Left colon (tissue), 2 donors: ENCODE results near the gene ATP5PD. TPM values are rescaled to one million over a fixed set of nuclear protein-coding genes. Genes with fewer than 3 reads are reported as not detected.
"Not testable (repeated sequence)": the region's sequence is repeated elsewhere in the genome, so short reads cannot be mapped to it uniquely, and the experiment has no call there.

Source experiments
- ATAC-seq: fragments of 200-7000 bp; cut with Tn5 transposase; one replicate; pipeline ENCODE4 v1.9.1; 2020; ENCODE audit warnings: mild to moderate bottlenecking, moderate library complexity
- DNase-seq, 2 donors: peaks; one replicate each; pipeline ENCODE4 v3.0.0-alpha.2; 2020
- intact Hi-C, 2 donors: fragments of 100-400 bp; cut with DNase I in 1 of 2; cut with micrococcal nuclease in 1 of 2; formaldehyde crosslinking; loops; one replicate each; pipeline versions ENCODE4 v1.11.2 to v1.14.0; 2022; cut with DNase I, micrococcal nuclease
- total RNA-seq, 2 donors: library from RNA; stranded (reverse); fragmentation: NEBNext Ultra II Directional; extraction: Animal tissue kit (Norgen Biotek cat#: 25700); gene quantifications; one replicate each; pipeline ENCODE4 v1.2.1, GENCODE V29; 2021
- donor health status: DM: no; HTN: no; CAD: no.
- donor health status: DM: yes; HTN: yes; CAD: no.

Gene ATP5PD
- total RNA-seq, 2 donors from 2014 or later = 310 to 381 TPM

- DNase-seq, ATAC-seq, intact Hi-C loops: not testable (repeated sequence)
Measured at GRCh38 chr17:75006084-75006483, 40.7 kb downstream of the ATP5PD start.

- intact Hi-C loops = no loop called here
- ATAC-seq (no peak), DNase-seq (no peak)
Measured at GRCh38 chr17:75005291-75005690, 41.5 kb downstream of the ATP5PD start.

GRCh38 chr17:75004371-75004770 is 42.4 kb downstream of the ATP5PD start:
- intact Hi-C loops = no loop called here
- DNase-seq = no peak
- ATAC-seq = no peak

- intact Hi-C loops = no loop called here
- no peak for DNase-seq
- ATAC-seq = no peak
Measured at GRCh38 chr17:75003957-75004355, 42.8 kb downstream of the ATP5PD start.

- no peak for ATAC-seq
- no peak for DNase-seq
- intact Hi-C loops = no loop called here
Measured at GRCh38 chr17:75003070-75003956, 43.5 kb downstream of the ATP5PD start.

GRCh38 chr17:75001915-75002843 is 44.6 kb downstream of the ATP5PD start:
- ATAC-seq (no peak), DNase-seq (no peak)
- intact Hi-C loops = no loop called here

GRCh38 chr17:74999523-74999922 is 47.2 kb downstream of the ATP5PD start:
- DNase-seq = no peak
- intact Hi-C loops = no loop called here
- ATAC-seq = no peak

- ATAC-seq (no peak), DNase-seq (no peak)
- intact Hi-C loops = no loop called here
Measured at GRCh38 chr17:74998783-74999182, 48.0 kb downstream of the ATP5PD start.

- intact Hi-C loops = no loop called here
- DNase-seq = no peak
- ATAC-seq = no peak
Measured at GRCh38 chr17:74995847-74996246, 50.9 kb downstream of the ATP5PD start.

- intact Hi-C loops = no loop called here
- no peak for DNase-seq
- ATAC-seq = no peak
Measured at GRCh38 chr17:74994440-74994839, 52.3 kb downstream of the ATP5PD start.

- intact Hi-C loops = no loop called here
- no peak for ATAC-seq
- DNase-seq = no peak
Measured at GRCh38 chr17:74992223-74992622, 54.5 kb downstream of the ATP5PD start.

- ATAC-seq (no peak), DNase-seq (no peak)
- intact Hi-C loops = no loop called here
Measured at GRCh38 chr17:74990581-74991105, 56.1 kb downstream of the ATP5PD start.

Other genes with a start within 250 kb of the ATP5PD start
- gene GRIN2C, start 187.1 kb downstream of the ATP5PD start, total RNA-seq = under 1 TPM; 0.09 to 0.45 TPM
- gene FDXR, start 174.0 kb downstream of the ATP5PD start, total RNA-seq = 10 to 100 TPM; 13.0 to 17.0 TPM
- 1 to 10 TPM; 1.1 to 6.4 TPM for gene FADS6, start 153.3 kb downstream of the ATP5PD start, total RNA-seq
- under 1 TPM in 1 of 2 donors, not detected in 1; 0.31 TPM for gene USH1G, start 123.7 kb downstream of the ATP5PD start, total RNA-seq
- 10 to 100 TPM; 52.3 to 70.3 TPM for gene OTOP2, start 122.7 kb downstream of the ATP5PD start, total RNA-seq
- 1 to 10 TPM; 1.4 to 2.4 TPM for gene OTOP3, start 111.1 kb downstream of the ATP5PD start, total RNA-seq
- gene HID1, start 74.2 kb downstream of the ATP5PD start, total RNA-seq = 10 to 100 TPM; 55.4 to 69.3 TPM
- 1 to 10 TPM; 3.1 to 3.2 TPM for gene CDR2L, start 59.3 kb downstream of the ATP5PD start, total RNA-seq
- gene MRPL58, start 34.3 kb downstream of the ATP5PD start, total RNA-seq = 10 to 100 TPM; 23.6 to 30.4 TPM
- gene KCTD2, start 256 bp upstream of the ATP5PD start, total RNA-seq = 10 to 100 TPM; 16.7 to 19.7 TPM
- 10 to 100 TPM; 26.6 to 39.6 TPM for gene SLC16A5, start 41.0 kb upstream of the ATP5PD start, total RNA-seq
- 10 to 100 TPM; 20.3 to 29.9 TPM for gene ARMC7, start 63.0 kb upstream of the ATP5PD start, total RNA-seq
- 10 to 100 TPM; 77.6 to 86.6 TPM for gene NT5C, start 84.8 kb upstream of the ATP5PD start, total RNA-seq
- gene JPT1, start 107.5 kb upstream of the ATP5PD start, total RNA-seq = 100 to 1,000 TPM; 212 to 220 TPM
- gene SUMO2, start 136.0 kb upstream of the ATP5PD start, total RNA-seq = 100 to 1,000 TPM; 235 to 254 TPM
- 10 to 100 TPM; 43.9 to 56.3 TPM for gene NUP85, start 158.7 kb upstream of the ATP5PD start, total RNA-seq
- 10 to 100 TPM; 39.9 to 46.5 TPM for gene GGA3, start 214.6 kb upstream of the ATP5PD start, total RNA-seq
- gene MRPS7, start 214.9 kb upstream of the ATP5PD start, total RNA-seq = 10 to 100 TPM; 48.1 to 66.9 TPM
- 10 to 100 TPM; 18.4 to 24.7 TPM for gene MIF4GD, start 224.3 kb upstream of the ATP5PD start, total RNA-seq
- 10 to 100 TPM; 10.7 to 14.0 TPM for gene SLC25A19, start 242.5 kb upstream of the ATP5PD start, total RNA-seq